HCT116 (cell line): Measurements from ENCODE around the gene TRIM60. TPM values are rescaled to one million over a fixed set of nuclear protein-coding genes. Genes with fewer than 3 reads are reported as not detected.

ENCODE experiments used
- ATAC-seq: fragments of 200-7000 bp; cut with Tn5 transposase; 2 replicates; pipeline ENCODE4 v1.9.1; 2020; ENCODE audit warnings: mild to moderate bottlenecking, moderate library complexity
- BruUV-seq: library from RNA; stranded (reverse); fragments of 400-500 nt; replicated peaks from 2 replicates; lab custom pipeline; 2021; lab: Mats Ljungman, UMichigan
- CTCF ChIA-PET: fragments of 300-600 bp; sonication (Branson Sonifier 250); formaldehyde crosslinking; loops from one replicate; lab custom pipeline; 2021; ENCODE audit warnings: antibody characterized with exemption; lab: Charles Lee
- POLR2A ChIA-PET: fragments of 300-600, 350-600 bp; sonication (Branson Sonifier 250); formaldehyde crosslinking; loops from one replicate; lab custom pipeline; 2021; ENCODE audit warnings: antibody characterized with exemption; lab: Charles Lee
- RAD21 ChIA-PET, 2 experiments: fragments of 300-600 bp; sonication (Branson Sonifier 250); formaldehyde crosslinking; loops; one replicate each; lab custom pipeline; 2023; ENCODE audit warnings: low total read pairs in 2 of 2; ENCODE audit not compliant: uncharacterized antibody in 2 of 2, unreplicated experiment in 2 of 2, low non-redundant PET in 1 of 2; lab: Charles Lee
- DNase-seq: peaks from one replicate; pipeline ENCODE4 v3.0.0-alpha.2; 2010; ENCODE audit warnings: low read depth, low spot score
- H2AFZ ChIP-seq: fragments of 200-600 bp; shearing (Covaris generic), sonication (generic); 2 replicates; pipeline ENCODE4 v1.6.1; 2017; ENCODE audit warnings: low read depth, mixed run types, mixed read lengths, antibody characterized with exemption, low read length; ENCODE audit not compliant: poor library complexity, severe bottlenecking
- H3K27ac ChIP-seq: 2 replicates; pipeline ENCODE4 v1.5.1; 2012; ENCODE audit warnings: low read depth, low read length
- H3K27me3 ChIP-seq: fragments of 200-600 bp; sonication (generic); 2 replicates; pipeline ENCODE4 v1.6.1; 2016; ENCODE audit warnings: mixed run types, low read length, mixed read lengths; ENCODE audit not compliant: insufficient read depth
- H3K36me3 ChIP-seq, 2 experiments: fragments of 200-500 bp in 1 of 2; fragments of 200-600 bp in 1 of 2; sonication (Bioruptor generic) in 1 of 2; sonication (generic) in 1 of 2; 2 replicates each; pipeline versions ENCODE4 v1.5.1 to v1.6.1; 2014 to 2016; ENCODE audit warnings: low read length in 2 of 2, inconsistent platforms in 1 of 2, mixed read lengths in 1 of 2, mixed run types in 1 of 2; ENCODE audit not compliant: insufficient read depth in 2 of 2, control insufficient read depth in 1 of 2
- H3K4me1 ChIP-seq, 2 experiments: fragments of 200-600 bp in 1 of 2; sonication (generic) in 1 of 2; 2 replicates each; pipeline versions ENCODE4 v1.5.1 to v1.6.1; 2012 to 2017; ENCODE audit warnings: low read length in 2 of 2, inconsistent platforms in 1 of 2, mild to moderate bottlenecking in 1 of 2, mixed read lengths in 1 of 2, mixed run types in 1 of 2, moderate library complexity in 1 of 2; ENCODE audit not compliant: insufficient read depth in 2 of 2, control insufficient read depth in 1 of 2
- H3K4me2 ChIP-seq: fragments of 200-600 bp; sonication (generic); 2 replicates; pipeline ENCODE4 v1.6.1; 2017; ENCODE audit warnings: mixed run types, low read length, mixed read lengths
- H3K4me3 ChIP-seq, 2 experiments: fragments of 200-600 bp in 1 of 2; sonication (generic) in 1 of 2; replicated peaks in 1 of 2; 2 replicates each; pipeline ENCODE4 v1.5.1; 2011 to 2016; ENCODE audit warnings: low read length in 2 of 2, control low read depth in 1 of 2, low read depth in 1 of 2, mild to moderate bottlenecking in 1 of 2, mixed read lengths in 1 of 2, mixed run types in 1 of 2
- H3K79me2 ChIP-seq: fragments of 200-600 bp; sonication (generic); 2 replicates; pipeline ENCODE4 v1.6.1; 2017; ENCODE audit warnings: mild to moderate bottlenecking, mixed run types, low read length, moderate library complexity, mixed read lengths; ENCODE audit not compliant: insufficient read depth
- H3K9ac ChIP-seq: fragments of 200-600 bp; sonication (generic); 2 replicates; pipeline ENCODE4 v1.6.1; 2016; ENCODE audit warnings: low read length, mixed read lengths
- H3K9me2 ChIP-seq: fragments of 200-600 bp; sonication (generic), shearing (Covaris generic); 2 replicates; pipeline ENCODE4 v1.6.1; 2017; ENCODE audit warnings: mixed run types, mild to moderate bottlenecking, moderate library complexity; ENCODE audit not compliant: insufficient read depth
- H3K9me3 ChIP-seq, 2 experiments: fragments of 200-500 bp in 1 of 2; fragments of 200-600 bp in 1 of 2; sonication (Bioruptor generic) in 1 of 2; sonication (generic) in 1 of 2; 2 replicates each; pipeline ENCODE4 v1.6.1; 2014 to 2017; ENCODE audit warnings: low read length in 2 of 2, mixed read lengths in 2 of 2, inconsistent platforms in 1 of 2, low read depth in 1 of 2, mild to moderate bottlenecking in 1 of 2, mixed run types in 1 of 2, moderate library complexity in 1 of 2; ENCODE audit not compliant: control insufficient read depth in 1 of 2, insufficient read depth in 1 of 2
- H4K20me1 ChIP-seq: fragments of 200-600 bp; sonication (generic), shearing (Covaris generic); 2 replicates; pipeline ENCODE4 v1.6.1; 2017; ENCODE audit warnings: mixed run types, mild to moderate bottlenecking, moderate library complexity; ENCODE audit not compliant: insufficient read depth
- ATF3 ChIP-seq: IDR thresholded peaks from 2 replicates; pipeline ENCODE4 v1.6.1; 2012
- CEBPB ChIP-seq: IDR thresholded peaks from 2 replicates; pipeline ENCODE4 v1.6.1; 2012; ENCODE audit warnings: low read depth
- CTCF ChIP-seq, 3 experiments: fragments of 200-600 bp in 1 of 3; sonication (generic) in 1 of 3; IDR thresholded peaks in 2 of 3; conservative IDR thresholded peaks in 1 of 3; 2 replicates each; pipeline ENCODE4 v1.5.1; 2012 to 2017; ENCODE audit warnings: low read depth in 2 of 3, low read length in 2 of 3, antibody characterized with exemption in 1 of 3, borderline replicate concordance in 1 of 3, control low read depth in 1 of 3, mild to moderate bottlenecking in 1 of 3, mixed read lengths in 1 of 3, mixed run types in 1 of 3, moderate library complexity in 1 of 3; ENCODE audit not compliant: insufficient read depth in 1 of 3
- EGR1 ChIP-seq: IDR thresholded peaks from 2 replicates; pipeline ENCODE4 v1.6.1; 2012; ENCODE audit warnings: low read depth
- ELF1 ChIP-seq: IDR thresholded peaks from 2 replicates; pipeline ENCODE4 v1.6.1; 2012; ENCODE audit warnings: low read depth, borderline replicate concordance
- EZH2phosphoT487 ChIP-seq: fragments of 200-600 bp; IDR thresholded peaks from 2 replicates; pipeline ENCODE4 v1.6.1; 2018; ENCODE audit warnings: antibody characterized with exemption, borderline replicate concordance
- MAX ChIP-seq: IDR thresholded peaks from 2 replicates; pipeline ENCODE4 v1.6.1; 2012
- REST ChIP-seq: IDR thresholded peaks from 2 replicates; pipeline ENCODE4 v1.6.1; 2012; ENCODE audit warnings: low read depth
- SIN3A ChIP-seq: IDR thresholded peaks from 2 replicates; pipeline ENCODE4 v1.6.1; 2012; ENCODE audit warnings: low read depth
- SRF ChIP-seq: IDR thresholded peaks from 2 replicates; pipeline ENCODE4 v1.6.1; 2012; ENCODE audit warnings: low read depth
- TCF7L2 ChIP-seq: IDR thresholded peaks from 2 replicates; pipeline ENCODE4 v1.7.0; 2011; ENCODE audit warnings: borderline replicate concordance, inconsistent platforms; ENCODE audit not compliant: insufficient read depth, insufficient read length; ENCODE audit errors: extremely low read depth
- YY1 ChIP-seq: IDR thresholded peaks from 2 replicates; pipeline ENCODE4 v1.6.1; 2011; ENCODE audit warnings: low read length, low read depth, moderate library complexity, mild to moderate bottlenecking; ENCODE audit not compliant: insufficient replicate concordance; ENCODE audit errors: extremely low read depth
- ZBTB33 ChIP-seq: IDR thresholded peaks from 2 replicates; pipeline ENCODE4 v1.6.1; 2011; ENCODE audit warnings: mild to moderate bottlenecking, low read length, moderate library complexity; ENCODE audit not compliant: insufficient replicate concordance; ENCODE audit errors: extremely low read depth
- ZFX ChIP-seq: fragments of 450-650 bp; IDR thresholded peaks from 2 replicates; pipeline ENCODE4 v1.6.1; 2017
- ZNF274 ChIP-seq: fragments of 200-500 bp; sonication (Bioruptor generic); IDR thresholded peaks from 2 replicates; pipeline ENCODE4 v1.6.1; 2014; ENCODE audit warnings: mild to moderate bottlenecking, low read depth, low read length, inconsistent platforms
- intact Hi-C: fragments of 100-400 bp; cut with micrococcal nuclease; formaldehyde crosslinking; loops from 2 replicates; pipeline ENCODE4 v1.10.0; 2022
- total RNA-seq: library from RNA; stranded (reverse); gene quantifications from one replicate; pipeline ENCODE4 v1.2.1, GENCODE V29; 2021; ENCODE audit not compliant: unreplicated experiment

The TRIM60 gene
- total RNA-seq, 1 experiment from 2014 or later: not detected

- CTCF ChIA-PET: no interaction called here
- RAD21 ChIA-PET: no interaction called here
- no peak overlapping the region for H3K4me2 ChIP-seq
- H3K27me3 ChIP-seq: no peaks in the 10 kb centered on the region
- no peak overlapping the region for H3K4me3 ChIP-seq
- no peaks in the 10 kb centered on the region for H3K4me1 ChIP-seq
- ATAC-seq: no peak
- no peak overlapping the region for H2AFZ ChIP-seq
- H3K36me3 ChIP-seq: no peaks in the 10 kb centered on the region
- TF ChIP-seq SRF: no peak
- TF ChIP-seq SIN3A: no peak
- TF ChIP-seq ATF3: no peak
- TF ChIP-seq ZBTB33: no peak
- no peak for TF ChIP-seq REST
- TF ChIP-seq CEBPB: no peak
- no peak for TF ChIP-seq MAX
- TF ChIP-seq TCF7L2: no peak
- no peak for TF ChIP-seq ZFX
- no peak for TF ChIP-seq EGR1
- no peak for TF ChIP-seq YY1
- TF ChIP-seq EZH2phosphoT487: no peak
- TF ChIP-seq ELF1: no peak
- no peak for TF ChIP-seq CTCF (IDR thresholded peaks at IDR 0.05 in 2 of 3, conservative IDR thresholded peaks at IDR 0.05 in 1 of 3; ENCODE audit: borderline replicate concordance in 1 of 3, insufficient read depth in 1 of 3, low read depth in 2 of 3, low read length in 2 of 3)
- TF ChIP-seq ZNF274: no peak
- TF ChIP-seq, all 23 proteins: peak for 0
- H3K27ac ChIP-seq: no peak overlapping the region
- intact Hi-C loops: no loop called here
- H3K9me3 ChIP-seq: no peaks in the 10 kb centered on the region
- H3K9ac ChIP-seq: no peak overlapping the region
- BruUV-seq: no TSS peak
- H3K9me2 ChIP-seq: no peaks in the 10 kb centered on the region
- POLR2A ChIA-PET: no interaction called here
- no peak for DNase-seq
- H3K79me2 ChIP-seq: no peaks in the 10 kb centered on the region
- H4K20me1 ChIP-seq: no peaks in the 10 kb centered on the region
Observed at GRCh38 chr4:165006456-165006855, 25.3 kb upstream of the TRIM60 start.
